ACHN (cell line): ENCODE results near the gene SCAI.
"Not testable (repeated sequence)": the region's sequence is repeated elsewhere in the genome, so short reads cannot be mapped to it uniquely, and the experiment has no call there.

ENCODE experiments used
- DNase-seq: peaks from one replicate; pipeline ENCODE4 v3.0.0-alpha.2; 2015
- in situ Hi-C: cut with HindIII; loops from 2 replicates; pipeline ENCODE4 v1.10.0; 2017; ENCODE audit warnings: low sequenced_read_pairs, low pct_ligation_motif_present, low pct_unique_long_range_greater_than_20kb

Gene SCAI

GRCh38 chr9:124929464-124929863 is 213.9 kb downstream of the SCAI start:
- no peak for DNase-seq
- in situ Hi-C loops: no loop called here

- DNase-seq: no peak
- in situ Hi-C loops: no loop called here
Observed at GRCh38 chr9:124928116-124928515, 215.2 kb downstream of the SCAI start.

GRCh38 chr9:124920394-124920793 is 222.9 kb downstream of the SCAI start:
- DNase-seq, in situ Hi-C loops: not testable (repeated sequence)

DNA sequence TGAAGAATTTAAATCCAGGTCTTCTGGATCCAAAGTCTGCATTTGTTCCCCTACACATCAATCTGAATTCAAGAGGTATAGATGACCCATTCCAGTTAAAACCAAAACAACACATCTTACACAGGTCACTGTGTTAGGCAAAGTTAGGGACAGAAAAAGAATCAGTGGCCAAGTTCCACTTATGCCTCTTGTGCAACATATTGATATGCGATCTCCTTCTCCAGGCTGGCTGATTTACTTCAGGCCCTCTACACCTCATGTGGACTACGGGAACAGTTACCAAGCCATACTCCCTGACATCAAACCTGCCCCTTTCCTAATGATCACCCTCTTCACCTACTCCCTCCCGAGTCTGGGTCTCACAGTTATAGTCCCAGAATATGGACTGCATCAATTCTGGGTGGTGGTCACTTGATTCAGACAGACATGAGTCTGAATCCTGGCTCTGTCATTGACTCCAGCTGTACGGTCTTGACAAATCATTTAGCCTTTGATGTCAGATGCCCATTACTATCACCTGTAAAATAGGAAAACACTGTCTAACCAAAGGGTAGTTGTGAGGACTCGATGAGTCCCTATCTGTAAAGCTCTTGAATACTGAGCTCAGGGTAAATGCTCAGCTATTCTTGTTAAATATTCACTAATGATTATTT is 228.4 kb downstream of the SCAI start:
- in situ Hi-C loops: no loop called here
- DNase-seq: no peak

GRCh38 chr9:124913378-124913777 is 229.9 kb downstream of the SCAI start:
- no peak for DNase-seq
- in situ Hi-C loops: no loop called here

- no peak for DNase-seq
- in situ Hi-C loops: no loop called here
Observed at GRCh38 chr9:124911766-124912165, 231.6 kb downstream of the SCAI start.

DNA sequence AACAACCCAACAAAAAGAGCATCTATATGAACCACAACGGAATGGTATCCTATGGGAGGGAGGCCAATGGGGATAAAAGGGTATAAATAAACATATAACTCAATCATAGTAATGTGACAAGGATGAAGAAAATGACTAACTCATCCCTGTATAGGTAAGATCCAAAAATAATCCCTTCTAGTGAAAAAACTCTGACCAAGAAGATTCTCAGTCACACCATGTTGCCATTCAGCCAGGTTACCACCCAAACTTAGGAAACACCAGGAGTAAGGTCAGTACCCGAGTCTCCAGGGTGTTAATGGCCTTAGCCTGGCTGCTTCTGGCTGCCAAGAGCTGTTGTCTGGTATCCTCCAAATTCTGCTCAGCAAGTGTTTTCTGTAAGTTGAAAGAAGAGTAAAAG is 235.2 kb downstream of the SCAI start:
- in situ Hi-C loops: no loop called here
- DNase-seq: no peak

- DNase-seq: no peak
- in situ Hi-C loops: no loop called here
Observed at GRCh38 chr9:124906966-124907365, 236.4 kb downstream of the SCAI start.

DNA sequence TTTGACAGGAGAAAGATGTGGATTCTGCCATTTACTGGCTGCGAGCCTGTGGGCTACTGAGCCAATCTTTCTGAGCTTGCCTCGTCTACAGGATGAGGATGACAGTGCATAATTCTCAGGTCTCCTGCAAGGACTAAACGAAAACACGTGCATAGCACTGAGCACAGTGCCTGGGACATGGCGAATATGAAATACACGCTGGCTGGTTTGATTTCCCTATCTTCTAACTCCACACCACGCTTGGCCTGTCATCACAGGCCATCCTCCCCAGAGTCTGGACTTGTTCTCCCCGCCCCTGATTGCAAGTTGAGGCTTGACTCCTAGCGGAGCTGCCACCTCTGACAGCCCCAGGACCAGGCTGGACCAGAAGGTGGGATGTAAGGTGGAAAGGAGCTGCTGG is 243.5 kb downstream of the SCAI start:
- in situ Hi-C loops: no loop called here
- no peak for DNase-seq

DNA sequence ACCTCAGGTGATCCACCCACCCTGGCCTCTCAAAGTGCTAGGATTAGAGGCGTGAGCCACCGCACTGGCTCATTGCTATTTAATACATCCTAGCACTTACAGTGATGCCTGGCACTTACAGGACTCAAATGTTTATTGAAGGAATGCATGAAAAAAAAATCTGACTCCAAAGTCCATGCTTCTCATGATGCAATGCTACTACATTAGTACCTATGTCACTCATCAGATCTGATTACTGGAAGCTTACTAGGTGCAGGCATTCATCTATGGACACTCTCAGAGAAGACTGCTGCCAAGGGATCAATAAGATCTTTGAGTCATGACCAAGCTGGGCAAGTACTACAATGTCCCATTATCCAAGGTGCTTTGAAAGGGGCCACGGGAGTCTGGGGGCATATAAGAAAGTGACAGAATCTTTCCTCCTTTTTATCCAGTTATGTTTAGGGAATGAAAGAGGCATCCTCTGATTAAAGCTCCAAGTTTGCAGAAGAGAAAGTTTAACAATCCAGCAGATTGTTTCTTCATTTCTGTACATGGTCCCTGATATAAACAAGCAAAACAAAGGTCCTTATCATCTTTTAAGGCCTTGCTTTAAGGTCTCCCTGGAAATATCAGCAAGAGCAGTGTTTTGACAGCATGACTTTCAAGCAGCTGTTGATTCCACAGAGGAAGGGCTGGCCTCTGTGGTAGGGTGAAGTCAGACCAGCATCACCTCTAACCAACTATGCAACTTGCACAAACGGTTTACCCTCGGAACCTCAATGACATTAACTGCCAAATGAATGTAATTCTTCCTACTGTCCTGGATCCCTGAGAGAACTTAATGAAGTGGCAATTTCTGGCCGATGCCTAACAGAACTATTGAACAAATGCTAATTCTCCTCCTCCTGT is 245.5 kb downstream of the SCAI start:
- in situ Hi-C loops: no loop called here
- no peak for DNase-seq

DNA sequence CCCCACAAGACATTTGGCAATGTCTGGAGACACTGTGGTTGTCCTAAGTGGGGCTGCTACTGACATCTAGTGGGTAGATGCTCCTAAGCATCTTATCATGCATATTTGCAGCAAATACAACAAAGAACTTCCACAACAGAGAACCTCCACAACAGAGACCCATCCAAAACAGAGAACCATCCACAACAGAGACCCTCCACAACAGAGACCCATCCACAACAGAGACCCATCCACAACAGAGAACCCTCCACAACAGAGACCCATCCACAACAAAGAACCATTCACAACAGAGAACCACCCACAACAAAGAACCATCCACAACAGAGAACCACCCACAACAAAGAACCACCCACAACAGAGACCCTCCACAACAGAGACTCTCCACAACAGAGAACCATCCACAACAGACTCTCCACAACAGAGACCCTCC is 248.6 kb downstream of the SCAI start:
- peak; percentile 38 for DNase-seq
- in situ Hi-C loops: no loop called here

GRCh38 chr9:124894035-124894740 is 249.1 kb downstream of the SCAI start:
- DNase-seq: no peak
- in situ Hi-C loops: no loop called here
